Activated CD4-positive, alpha-beta T cell treated with anti-CD3 and anti-CD28 coated beads, Interleukin-10, Interleukin-2, amounts not matched to agents 100 ng/mL and 50 ng/mL, durations not matched to agents 16 hours and 8 hours (primary cell): ENCODE measurements around the gene SEC23B.
A peak's percentile ranks its signal among the peaks of the same experiment; 100 is the strongest.
"Not testable (repeated sequence)": the region's sequence is repeated elsewhere in the genome, so short reads cannot be mapped to it uniquely, and the experiment has no call there.

ENCODE experiments used
- DNase-seq: peaks from one replicate; pipeline ENCODE4 v3.0.0-alpha.2; 2020

Gene SEC23B

GRCh38 chr20:18526761-18527160 is 19.0 kb downstream of the SEC23B start:
- DNase-seq = not testable (repeated sequence)

GRCh38 chr20:18527339-18527738 is 19.6 kb downstream of the SEC23B start:
- no peak for DNase-seq

DNA sequence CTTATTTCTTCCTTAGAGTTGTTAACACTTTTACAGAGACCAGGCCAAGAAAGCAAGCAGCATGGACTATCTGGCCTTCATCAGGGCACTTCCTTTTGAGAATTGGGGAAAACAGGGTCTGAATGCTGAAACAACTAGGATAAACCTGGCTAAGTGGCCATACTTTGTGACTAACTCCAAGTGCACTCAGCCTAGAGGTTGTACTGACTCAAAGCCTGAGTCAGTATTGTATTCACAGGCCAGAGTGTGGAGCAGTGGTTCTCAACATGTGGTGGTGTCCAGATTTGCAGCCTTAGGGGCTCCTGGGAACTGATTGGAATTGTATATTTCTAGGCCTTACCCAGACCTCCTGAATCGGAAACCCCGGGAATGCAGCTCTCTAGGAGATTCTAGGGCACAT is 20.1 kb downstream of the SEC23B start:
- DNase-seq = no peak

GRCh38 chr20:18529041-18529440 is 21.3 kb downstream of the SEC23B start:
- DNase-seq = no peak

DNA sequence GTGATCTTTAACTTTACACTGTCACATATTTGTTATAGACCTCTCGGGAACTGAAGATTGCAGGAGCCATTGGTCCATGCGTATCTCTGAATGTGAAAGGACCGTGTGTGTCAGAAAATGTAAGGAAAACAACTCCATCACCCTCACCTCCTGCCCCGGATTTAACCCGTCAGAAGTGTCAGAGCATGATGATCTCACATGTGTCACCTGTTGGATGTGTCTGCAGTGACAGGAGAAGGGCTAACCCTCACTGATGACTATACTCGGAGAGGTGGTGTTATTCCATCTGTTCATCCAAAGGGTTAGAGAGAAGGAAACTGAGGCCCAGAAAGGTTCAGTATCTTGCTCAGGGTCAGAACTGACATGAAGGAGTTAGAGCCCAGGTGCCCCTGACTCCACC is 24.9 kb downstream of the SEC23B start:
- DNase-seq = no peak

GRCh38 chr20:18533491-18533890 is 25.8 kb downstream of the SEC23B start:
- no peak for DNase-seq

DNA sequence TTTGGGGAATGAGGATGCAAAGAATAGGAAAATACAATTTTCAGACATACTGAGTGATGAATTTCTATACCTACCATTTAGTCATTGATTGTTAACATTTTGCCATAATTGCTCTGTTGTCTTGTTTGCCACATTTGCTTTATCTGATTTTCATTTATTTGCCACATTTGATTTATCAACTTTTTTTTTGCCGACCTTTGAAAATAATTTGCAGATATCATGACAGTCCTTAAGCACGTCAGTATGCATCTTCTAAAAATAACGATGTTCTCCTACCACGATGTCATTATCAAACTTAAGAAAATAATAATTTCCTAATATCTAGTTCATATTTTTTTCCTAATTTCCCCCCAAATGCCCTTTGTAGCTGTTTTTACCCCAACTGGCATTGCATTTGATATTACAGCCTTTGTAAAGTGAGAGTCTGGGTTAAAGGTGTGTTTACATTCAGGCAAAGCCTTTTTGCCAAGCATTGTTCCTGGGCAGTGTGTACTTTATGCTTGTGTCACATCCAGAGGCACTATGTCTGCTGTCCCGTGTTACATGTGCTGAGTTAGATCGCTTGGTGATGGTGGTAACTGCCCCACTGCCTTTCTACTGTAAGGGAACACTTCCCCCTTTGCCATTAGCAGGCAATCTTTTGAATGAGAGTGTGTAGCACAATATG is 26.4 kb downstream of the SEC23B start:
- no peak for DNase-seq

DNA sequence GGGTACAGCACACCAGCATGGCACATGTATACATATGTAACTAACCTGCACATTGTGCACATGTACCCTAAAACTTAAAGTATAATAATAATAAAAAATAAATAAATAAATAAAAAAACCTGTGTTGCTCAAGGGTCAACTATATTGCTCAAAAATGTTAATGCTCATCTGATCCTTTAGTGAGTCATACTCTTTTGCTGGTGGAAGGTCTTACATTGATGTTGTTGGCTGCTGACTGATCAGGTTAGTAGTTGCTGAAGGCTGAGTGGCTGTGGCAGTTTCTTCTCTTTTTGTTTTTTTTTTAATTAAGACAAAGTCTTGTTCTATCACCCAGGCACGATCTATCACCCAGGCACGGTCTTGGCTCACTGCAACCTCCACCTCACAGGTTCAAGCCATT is 29.9 kb downstream of the SEC23B start:
- DNase-seq = no peak

GRCh38 chr20:18541741-18542140 is 34.0 kb downstream of the SEC23B start:
- DNase-seq = no peak

- no peak for DNase-seq
These were observed 35.5 kb downstream of the SEC23B start for GRCh38 chr20:18543216-18543615.

DNA sequence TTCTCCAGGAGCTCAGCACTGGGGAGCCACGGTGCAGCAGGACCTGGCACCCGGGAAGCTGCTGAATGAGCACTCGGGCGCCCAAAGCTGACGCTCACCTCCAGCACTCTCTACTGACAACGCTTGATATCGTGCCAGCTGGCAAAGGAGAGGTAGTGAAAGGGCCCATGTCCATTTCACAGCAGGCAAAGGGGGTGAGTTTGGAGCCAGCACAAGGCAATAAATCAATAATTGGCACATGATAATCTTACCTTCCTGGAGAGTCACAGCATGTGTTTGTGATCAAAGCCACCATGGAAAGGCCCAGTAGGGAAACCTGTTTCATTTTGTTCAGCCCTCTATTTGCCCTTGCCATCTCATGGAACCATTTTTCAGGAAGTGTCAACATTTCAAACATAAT is 36.2 kb downstream of the SEC23B start:
- DNase-seq = no peak

GRCh38 chr20:18545566-18545965 is 37.8 kb downstream of the SEC23B start:
- DNase-seq = no peak

- no peak for DNase-seq
These were observed 40.7 kb downstream of the SEC23B start for GRCh38 chr20:18548465-18548864.

DNA sequence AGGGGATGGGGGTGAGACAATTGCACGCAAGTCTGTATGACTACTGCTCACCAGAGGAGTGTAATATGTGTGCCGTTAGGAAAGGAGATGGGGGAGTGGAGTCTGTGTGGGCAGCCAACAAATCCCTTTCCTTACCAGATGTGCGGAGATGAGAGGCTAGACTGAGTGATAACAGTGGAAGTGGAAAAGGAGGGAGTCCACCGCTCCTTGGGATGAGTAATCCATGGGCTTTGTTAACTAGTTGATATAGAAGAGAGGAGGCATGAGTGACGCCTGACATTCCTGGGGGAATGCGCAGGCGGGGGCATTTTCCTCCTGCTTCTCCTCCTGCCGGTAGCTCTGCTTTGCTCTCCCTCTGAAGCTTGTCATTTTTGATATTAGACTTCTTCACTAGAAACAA is 46.0 kb downstream of the SEC23B start:
- no peak for DNase-seq

GRCh38 chr20:18566892-18567738 is 59.4 kb downstream of the SEC23B start, which contains the start of gene SMIM26:
Gene SMIM26 (plus strand): TSS chr20:18567432. CDS start chr20:18567479, 47 bp downstream.
- DNase-seq = peak; percentile 97

DNA sequence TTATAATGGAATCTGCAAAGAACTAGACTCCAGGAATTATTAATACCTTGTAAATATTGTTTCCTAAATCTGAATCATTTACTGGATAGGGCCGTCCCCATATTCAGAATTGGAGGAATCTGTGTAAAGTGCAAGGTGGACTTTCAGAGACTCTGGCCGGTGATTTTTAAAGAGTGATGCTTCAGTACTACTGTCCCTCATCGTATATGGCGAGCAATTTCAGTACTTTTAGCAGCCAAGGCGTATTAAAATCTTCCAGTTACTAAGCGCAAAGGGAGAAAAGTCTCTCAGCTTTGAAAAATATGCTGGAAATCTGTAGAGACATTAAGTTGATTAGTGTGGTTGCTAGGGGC is 60.0 kb downstream of the SEC23B start:
- no peak for DNase-seq

- DNase-seq = no peak
These were observed 63.3 kb downstream of the SEC23B start for GRCh38 chr20:18571009-18571408.

DNA sequence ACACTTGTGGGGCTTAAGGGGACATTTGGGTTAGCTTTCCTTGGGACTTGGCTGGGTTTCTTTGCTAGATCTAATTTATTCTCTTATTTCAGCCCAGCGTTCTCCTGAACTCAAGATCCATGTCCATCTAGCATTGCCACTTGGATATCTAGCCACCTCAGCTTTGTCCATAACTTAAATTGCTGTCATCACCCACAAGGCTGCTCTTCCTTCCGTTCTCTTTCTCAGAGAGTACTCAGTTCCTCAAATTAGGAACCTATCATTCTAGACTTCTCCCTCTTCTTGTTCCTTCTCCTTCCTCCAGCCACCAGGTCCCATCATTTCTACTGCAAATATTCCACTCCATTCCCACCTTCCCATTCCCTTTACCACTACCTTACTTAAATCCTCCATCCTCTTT is 63.8 kb downstream of the SEC23B start:
- no peak for DNase-seq

- DNase-seq = no peak
These were observed 70.2 kb downstream of the SEC23B start for GRCh38 chr20:18577942-18578341.

DNA sequence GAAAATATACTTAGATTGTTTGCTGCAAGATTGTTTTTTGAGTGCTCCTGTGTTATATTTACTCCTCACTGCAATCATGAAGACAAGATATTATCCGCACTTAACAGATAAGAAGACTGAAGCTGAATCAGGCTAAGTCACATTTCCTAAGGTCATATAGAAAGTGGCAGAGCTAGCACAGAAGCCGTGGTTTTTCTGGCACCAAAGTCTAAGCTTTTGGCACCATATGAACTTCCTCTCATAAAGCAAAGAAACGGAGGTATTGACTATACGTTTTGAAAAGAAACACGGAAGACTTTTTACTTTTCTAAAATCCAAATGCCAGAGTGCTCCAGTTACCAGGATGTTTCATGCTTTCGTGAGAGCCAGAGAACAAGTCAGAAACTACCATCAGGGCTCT is 70.8 kb downstream of the SEC23B start:
- DNase-seq = no peak

GRCh38 chr20:18580012-18580411 is 72.3 kb downstream of the SEC23B start:
- no peak for DNase-seq

DNA sequence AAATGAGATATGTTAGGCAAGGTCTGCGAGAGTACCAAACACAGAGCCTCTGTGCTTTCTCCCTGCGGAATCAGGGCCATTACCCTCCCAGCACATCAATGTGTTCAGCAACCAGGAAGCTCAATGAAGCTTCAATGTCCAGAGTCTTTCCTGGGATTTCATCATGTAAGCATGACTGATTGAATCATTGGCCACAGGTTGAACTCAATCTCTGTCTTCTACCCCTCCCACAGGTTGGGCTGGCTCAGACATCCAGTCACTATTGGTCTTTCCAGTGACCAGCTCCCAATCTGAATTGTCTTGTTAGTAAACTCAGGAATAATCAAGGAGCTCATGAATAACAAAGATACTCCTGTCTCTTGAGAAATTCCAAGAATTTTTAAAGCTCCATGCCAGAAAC is 77.4 kb downstream of the SEC23B start:
- DNase-seq = no peak

DNA sequence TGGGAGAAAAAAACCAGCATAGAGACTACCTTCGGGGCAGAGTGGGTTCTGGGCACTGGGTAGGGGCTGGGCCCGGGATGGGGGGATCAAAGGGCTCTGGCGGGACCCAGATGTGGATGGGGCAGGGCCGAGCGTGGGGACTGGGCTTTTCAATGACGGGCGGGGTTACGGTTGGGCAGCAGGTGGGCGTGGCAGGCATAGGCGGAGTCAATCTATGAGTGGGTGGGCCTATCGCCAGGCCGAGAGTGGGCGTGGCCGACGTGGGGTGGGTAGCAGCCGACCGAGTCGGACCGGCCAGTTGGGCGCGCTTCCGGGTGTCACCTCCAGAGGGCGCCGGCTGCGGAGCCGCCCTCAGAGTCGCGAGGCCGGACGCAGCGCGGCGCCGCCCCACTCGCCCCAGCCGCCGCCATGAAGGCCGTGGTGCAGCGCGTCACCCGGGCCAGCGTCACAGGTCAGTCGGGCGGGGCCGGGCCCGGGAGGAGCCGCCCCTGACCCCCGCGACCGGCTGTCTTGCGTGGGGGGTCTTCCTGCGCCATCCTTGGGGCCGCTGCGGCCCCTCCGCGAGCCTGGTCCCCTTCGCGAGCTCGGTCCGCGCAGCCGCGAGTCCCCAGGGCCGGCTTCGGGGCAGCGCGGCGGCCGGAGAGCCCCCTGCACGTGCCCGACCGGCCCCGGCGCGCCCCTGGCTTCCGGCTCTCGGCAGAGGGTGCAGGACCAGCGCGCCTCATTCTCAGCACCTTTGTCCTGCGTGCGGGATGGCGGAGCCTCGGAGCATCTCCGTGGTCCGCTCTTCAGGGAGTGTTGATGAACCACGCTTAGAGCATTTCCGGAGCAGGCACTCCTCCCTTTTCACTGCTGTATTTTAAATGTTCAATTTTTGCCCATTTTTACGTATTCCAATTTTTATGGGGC is 80.2 kb downstream of the SEC23B start, which contains the start of gene DTD1:
Gene DTD1, plus strand, starts transcription at position 390 of the 909 bp plus-strand sequence. Its CDS starts 19 bp downstream, at position 409.
- peak; percentile 96 for DNase-seq
